Measurements from ENCODE around the gene UBE2U.

UBE2U gene

GRCh38 chr1:64212031-64212430 lies 8.6 kb downstream of the UBE2U start:
- TF ChIP-seq FOXM1 (IDR thresholded peaks at IDR 0.05; ENCODE audit: borderline replicate concordance, low read depth) (no peak), USF1 (IDR thresholded peaks at IDR 0.05) (no peak), ZBTB7A (IDR thresholded peaks at IDR 0.05; ENCODE audit: low read depth) (no peak), EP300 (IDR thresholded peaks at IDR 0.05; ENCODE audit: borderline replicate concordance) (no peak), TAF1 (IDR thresholded peaks at IDR 0.05; ENCODE audit: low read depth) (no peak), TCF12 (IDR thresholded peaks at IDR 0.05; ENCODE audit: low read depth) (no peak), EGR1 (IDR thresholded peaks at IDR 0.05) (no peak), REST (IDR thresholded peaks at IDR 0.05; ENCODE audit: low read depth) (no peak), MAX (IDR thresholded peaks at IDR 0.05) (no peak), RAD21 (IDR thresholded peaks at IDR 0.05; ENCODE audit: low read depth) (no peak), TEAD4 (IDR thresholded peaks at IDR 0.05) (no peak), YY1 (IDR thresholded peaks at IDR 0.05; ENCODE audit: low read depth) (no peak), CREB1 (IDR thresholded peaks at IDR 0.05; ENCODE audit: low read depth) (no peak), NFIC (IDR thresholded peaks at IDR 0.05) (no peak), CEBPB (IDR thresholded peaks at IDR 0.05) (no peak)

- TF ChIP-seq TAF1 (IDR thresholded peaks at IDR 0.05; ENCODE audit: low read depth) (no peak), CEBPB (IDR thresholded peaks at IDR 0.05) (no peak), MAX (IDR thresholded peaks at IDR 0.05) (peak; percentile 28; the same call in 1 of the 2 replicates), TEAD4 (IDR thresholded peaks at IDR 0.05) (peak; percentile 78), REST (IDR thresholded peaks at IDR 0.05; ENCODE audit: low read depth) (no peak), EGR1 (IDR thresholded peaks at IDR 0.05) (no peak), NFIC (IDR thresholded peaks at IDR 0.05) (peak; percentile 87), TCF12 (IDR thresholded peaks at IDR 0.05; ENCODE audit: low read depth) (peak; percentile 79), FOXM1 (IDR thresholded peaks at IDR 0.05; ENCODE audit: borderline replicate concordance, low read depth) (peak; percentile 71), YY1 (IDR thresholded peaks at IDR 0.05; ENCODE audit: low read depth) (peak; percentile 68; the same call in 1 of the 2 replicates), EP300 (IDR thresholded peaks at IDR 0.05; ENCODE audit: borderline replicate concordance) (peak; percentile 80), CREB1 (IDR thresholded peaks at IDR 0.05; ENCODE audit: low read depth) (no peak)
Observed at GRCh38 chr1:64215576-64215975, 12.2 kb downstream of the UBE2U start.

- TF ChIP-seq FOXM1 (IDR thresholded peaks at IDR 0.05; ENCODE audit: borderline replicate concordance, low read depth) (no peak), NFIC (IDR thresholded peaks at IDR 0.05) (no peak), MAX (IDR thresholded peaks at IDR 0.05) (no peak), USF1 (IDR thresholded peaks at IDR 0.05) (no peak), TAF1 (IDR thresholded peaks at IDR 0.05; ENCODE audit: low read depth) (no peak), RAD21 (IDR thresholded peaks at IDR 0.05; ENCODE audit: low read depth) (no peak), CEBPB (IDR thresholded peaks at IDR 0.05) (no peak), EGR1 (IDR thresholded peaks at IDR 0.05) (no peak), CREB1 (IDR thresholded peaks at IDR 0.05; ENCODE audit: low read depth) (no peak), EP300 (IDR thresholded peaks at IDR 0.05; ENCODE audit: borderline replicate concordance) (no peak), YY1 (IDR thresholded peaks at IDR 0.05; ENCODE audit: low read depth) (no peak), REST (IDR thresholded peaks at IDR 0.05; ENCODE audit: low read depth) (no peak), TCF12 (IDR thresholded peaks at IDR 0.05; ENCODE audit: low read depth) (no peak), TEAD4 (IDR thresholded peaks at IDR 0.05) (no peak), ZBTB7A (IDR thresholded peaks at IDR 0.05; ENCODE audit: low read depth) (no peak)
Observed at GRCh38 chr1:64220241-64220640, 16.8 kb downstream of the UBE2U start.
